PC-3 (cell line): ENCODE data around the gene DMD. TPM values are rescaled to one million over a fixed set of nuclear protein-coding genes. Genes with fewer than 3 reads are reported as not detected.

Source experiments
- ATAC-seq: fragments of 200-7000 bp; cut with Tn5 transposase; 2 replicates; pipeline ENCODE4 v1.9.1; 2020; ENCODE audit warnings: mild to moderate bottlenecking, moderate library complexity
- BruUV-seq: library from RNA; stranded (reverse); fragments of 400-500 nt; replicated peaks from 2 replicates; lab custom pipeline; 2021; lab: Mats Ljungman, UMichigan
- CTCF ChIA-PET: fragments of 300-600 bp; sonication (Branson Sonifier 250); formaldehyde crosslinking; loops from one replicate; lab custom pipeline; 2022; ENCODE audit warnings: antibody characterized with exemption; lab: Charles Lee
- POLR2A ChIA-PET: fragments of 300-600 bp; sonication (Branson Sonifier 250); formaldehyde crosslinking; loops from one replicate; lab custom pipeline; 2022; ENCODE audit warnings: antibody characterized with exemption; ENCODE audit not compliant: unreplicated experiment; lab: Charles Lee
- DNase-seq: peaks from one replicate; pipeline ENCODE4 v3.0.0-alpha.2; 2015
- H2AFZ ChIP-seq: fragments of 300-600 bp; sonication (generic); 2 replicates; pipeline ENCODE4 v1.6.0; 2016; ENCODE audit warnings: antibody characterized with exemption, low read length
- H3F3A ChIP-seq: fragments of 300-600 bp; sonication (generic); one replicate; pipeline ENCODE4 v1.6.0; 2017; ENCODE audit warnings: antibody characterized with exemption, low read length, control low read depth, mild to moderate bottlenecking; ENCODE audit not compliant: unreplicated experiment
- H3K27ac ChIP-seq: fragments of 300-600 bp; sonication (generic); 2 replicates; pipeline ENCODE4 v1.5.1; 2016; ENCODE audit warnings: mild to moderate bottlenecking, low read length
- H3K27me3 ChIP-seq: fragments of 300-600 bp; sonication (generic); 2 replicates; pipeline ENCODE4 v1.6.1; 2016; ENCODE audit warnings: low read length, mixed read lengths
- H3K36me3 ChIP-seq: fragments of 300-600 bp; sonication (generic); 2 replicates; pipeline ENCODE4 v1.6.1; 2016; ENCODE audit warnings: low read depth, mixed run types, low read length, mixed read lengths
- H3K4me1 ChIP-seq: fragments of 300-600 bp; sonication (generic); 2 replicates; pipeline ENCODE4 v1.5.1; 2016; ENCODE audit warnings: low read length; ENCODE audit not compliant: insufficient read depth
- H3K4me2 ChIP-seq: fragments of 300-600 bp; sonication (generic); 2 replicates; pipeline ENCODE4 v1.6.0; 2016; ENCODE audit warnings: low read length
- H3K4me3 ChIP-seq: fragments of 300-600 bp; sonication (generic); 2 replicates; pipeline ENCODE4 v1.5.1; 2016; ENCODE audit warnings: mild to moderate bottlenecking, low read length, mixed read lengths
- H3K79me2 ChIP-seq: fragments of 300-600 bp; sonication (generic); 2 replicates; pipeline ENCODE4 v1.6.1; 2017; ENCODE audit warnings: low read length, mixed read lengths
- H3K9ac ChIP-seq: fragments of 300-600 bp; sonication (generic); 2 replicates; pipeline ENCODE4 v1.6.0; 2016; ENCODE audit warnings: mild to moderate bottlenecking, low read length
- H3K9me2 ChIP-seq: fragments of 300-600 bp; sonication (generic); replicated peaks from 2 replicates; pipeline ENCODE4 v1.6.1; 2016; ENCODE audit warnings: mixed run types, low read length, mixed read lengths
- H3K9me3 ChIP-seq: fragments of 300-600 bp; sonication (generic); 2 replicates; pipeline ENCODE4 v1.6.1; 2016; ENCODE audit warnings: low read length, mixed read lengths
- H4K20me1 ChIP-seq: fragments of 300-600 bp; sonication (generic); 2 replicates; pipeline ENCODE4 v1.6.1; 2016; ENCODE audit warnings: low read length, mixed read lengths
- EZH2 ChIP-seq: fragments of 300-600 bp; sonication (generic); IDR thresholded peaks from one replicate; pipeline ENCODE4 v1.6.1; 2017; ENCODE audit warnings: antibody characterized with exemption, mild to moderate bottlenecking, low read length; ENCODE audit not compliant: unreplicated experiment
- EZH2phosphoT487 ChIP-seq: fragments of 300-600 bp; sonication (generic); IDR thresholded peaks from 2 replicates; pipeline ENCODE4 v1.6.1; 2018; ENCODE audit warnings: mild to moderate bottlenecking, antibody characterized with exemption, low read length, borderline replicate concordance
- intact Hi-C: fragments of 100-400 bp; cut with micrococcal nuclease; formaldehyde crosslinking; loops from 2 replicates; pipeline ENCODE4 v1.9.0; 2023
- total RNA-seq: library from RNA; depleted of rRNA; stranded (reverse); fragments of >200 nt; gene quantifications from 2 replicates; pipeline ENCODE4 v1.2.3, GENCODE V29; 2014
- TF ChIP-seq, protein P1 (sequence below): fragments of 300-600 bp; sonication (generic); conservative IDR thresholded peaks from 2 replicates; pipeline ENCODE4 v1.5.1; 2017; ENCODE audit warnings: antibody characterized with exemption, low read depth, mild to moderate bottlenecking, low read length

Gene DMD
- total RNA-seq, 1 experiment from 2014 or later = not detected

DNA sequence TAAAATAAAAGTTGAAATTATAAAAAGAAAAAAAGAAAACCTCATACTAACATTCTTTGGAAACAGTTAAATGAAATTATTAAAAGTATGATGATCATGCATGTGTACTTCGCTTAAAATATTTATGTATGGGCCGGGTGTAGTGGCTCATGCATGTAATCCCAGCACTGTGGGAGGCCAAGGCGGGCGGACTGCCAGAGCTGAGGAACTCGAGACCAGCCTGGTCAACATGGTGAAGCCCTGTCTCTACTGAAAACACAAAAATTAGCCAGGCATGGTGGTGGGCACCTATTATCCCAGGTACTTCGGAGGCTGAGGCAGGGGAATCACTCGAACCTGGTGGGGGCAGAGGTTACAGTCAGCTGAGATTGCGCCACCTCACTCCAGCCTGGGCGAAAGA, 1187.3 kb downstream of the DMD start:
- ChIA-PET CTCF (no interaction called here), POLR2A (no interaction called here)
- Histone ChIP-seq H3F3A (no peaks in the 10 kb centered on the region), H3K27ac (no peak overlapping the region), H3K4me3 (no peak overlapping the region), H3K36me3 (no peaks in the 10 kb centered on the region), H3K4me2 (no peak overlapping the region), H3K79me2 (no peaks in the 10 kb centered on the region), H3K9me3 (no peaks in the 10 kb centered on the region), H4K20me1 (no peaks in the 10 kb centered on the region), H3K9me2 (no peaks in the 10 kb centered on the region), H2AFZ (no peak overlapping the region), H3K27me3 (no peaks in the 10 kb centered on the region), H3K4me1 (no peaks in the 10 kb centered on the region), H3K9ac (no peak overlapping the region)
- ATAC-seq (no peak), DNase-seq (no peak)
- intact Hi-C loops = no loop called here
- no TSS peak for BruUV-seq
- TF ChIP-seq EZH2phosphoT487 (no peak), EZH2 (no peak)
- TF ChIP-seq, protein P1, sequence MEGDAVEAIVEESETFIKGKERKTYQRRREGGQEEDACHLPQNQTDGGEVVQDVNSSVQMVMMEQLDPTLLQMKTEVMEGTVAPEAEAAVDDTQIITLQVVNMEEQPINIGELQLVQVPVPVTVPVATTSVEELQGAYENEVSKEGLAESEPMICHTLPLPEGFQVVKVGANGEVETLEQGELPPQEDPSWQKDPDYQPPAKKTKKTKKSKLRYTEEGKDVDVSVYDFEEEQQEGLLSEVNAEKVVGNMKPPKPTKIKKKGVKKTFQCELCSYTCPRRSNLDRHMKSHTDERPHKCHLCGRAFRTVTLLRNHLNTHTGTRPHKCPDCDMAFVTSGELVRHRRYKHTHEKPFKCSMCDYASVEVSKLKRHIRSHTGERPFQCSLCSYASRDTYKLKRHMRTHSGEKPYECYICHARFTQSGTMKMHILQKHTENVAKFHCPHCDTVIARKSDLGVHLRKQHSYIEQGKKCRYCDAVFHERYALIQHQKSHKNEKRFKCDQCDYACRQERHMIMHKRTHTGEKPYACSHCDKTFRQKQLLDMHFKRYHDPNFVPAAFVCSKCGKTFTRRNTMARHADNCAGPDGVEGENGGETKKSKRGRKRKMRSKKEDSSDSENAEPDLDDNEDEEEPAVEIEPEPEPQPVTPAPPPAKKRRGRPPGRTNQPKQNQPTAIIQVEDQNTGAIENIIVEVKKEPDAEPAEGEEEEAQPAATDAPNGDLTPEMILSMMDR = no peak

GRCh38 chrX:32016195-32016594, 1195.2 kb downstream of the DMD start:
- Histone ChIP-seq H3K79me2 (no peaks in the 10 kb centered on the region), H3K4me3 (no peak overlapping the region), H3K9me2 (no peaks in the 10 kb centered on the region), H2AFZ (no peak overlapping the region), H3K9me3 (no peaks in the 10 kb centered on the region), H3K4me2 (no peak overlapping the region), H3F3A (no peaks in the 10 kb centered on the region), H3K36me3 (no peaks in the 10 kb centered on the region), H3K27ac (no peak overlapping the region), H3K27me3 (no peaks in the 10 kb centered on the region), H4K20me1 (no peaks in the 10 kb centered on the region), H3K4me1 (no peaks in the 10 kb centered on the region), H3K9ac (no peak overlapping the region)
- DNase-seq (no peak), ATAC-seq (no peak)
- no TSS peak for BruUV-seq
- CTCF ChIA-PET = no interaction called here
- TF ChIP-seq EZH2 = no peak
- TF ChIP-seq, protein P1 = no peak
- no peak for TF ChIP-seq EZH2phosphoT487
- POLR2A ChIA-PET = no interaction called here
- intact Hi-C loops = no loop called here

DNA sequence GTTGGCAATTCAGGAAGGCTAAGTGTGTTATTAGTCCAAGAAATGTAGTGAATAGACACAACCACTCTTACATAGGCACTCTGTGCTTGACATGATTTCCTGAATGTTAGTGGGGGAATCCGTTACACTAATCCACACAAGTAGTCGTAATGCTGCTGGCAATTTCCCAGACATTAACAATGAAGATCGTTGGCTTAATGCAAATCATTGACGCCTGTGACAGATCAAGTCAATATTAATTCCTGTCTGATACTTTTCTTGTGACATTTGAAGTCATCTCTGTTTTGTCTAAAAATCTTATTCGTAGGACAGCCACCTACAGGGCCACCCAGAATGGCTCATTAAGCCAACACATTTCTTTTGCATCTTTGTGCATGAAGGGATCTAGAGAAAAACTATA, 1200.4 kb downstream of the DMD start:
- Histone ChIP-seq H2AFZ (no peak overlapping the region), H3F3A (no peaks in the 10 kb centered on the region), H3K9ac (no peak overlapping the region), H3K9me3 (no peaks in the 10 kb centered on the region), H3K27me3 (no peaks in the 10 kb centered on the region), H3K4me2 (no peak overlapping the region), H3K4me3 (no peak overlapping the region), H4K20me1 (no peaks in the 10 kb centered on the region), H3K9me2 (no peaks in the 10 kb centered on the region), H3K27ac (no peak overlapping the region), H3K36me3 (no peaks in the 10 kb centered on the region), H3K4me1 (no peaks in the 10 kb centered on the region), H3K79me2 (no peaks in the 10 kb centered on the region)
- intact Hi-C loops = no loop called here
- POLR2A ChIA-PET = no interaction called here
- TF ChIP-seq, protein P1 = no peak
- TF ChIP-seq EZH2phosphoT487 (no peak), EZH2 (no peak)
- BruUV-seq = no TSS peak
- CTCF ChIA-PET = no interaction called here
- DNase-seq = no peak
- no peak for ATAC-seq
